OCI-LY3 (cell line): ENCODE measurements around the gene SNAP47.

Experiments used
- H2AFZ ChIP-seq: fragments of 200-600, 300-600 bp; shearing (Covaris generic); 2 replicates; pipeline ENCODE4 v1.6.0; 2014; ENCODE audit warnings: antibody characterized with exemption, low read depth, low read length
- H3K27ac ChIP-seq: fragments of 200-600, 300-600 bp; sonication (generic); 2 replicates; pipeline ENCODE4 v1.5.1; 2014; ENCODE audit warnings: mild to moderate bottlenecking, low read length, moderate library complexity, mixed read lengths
- H3K27me3 ChIP-seq: fragments of 200-600, 300-600 bp; sonication (generic); 2 replicates; pipeline ENCODE4 v1.6.1; 2014; ENCODE audit warnings: low read depth, low read length, mixed read lengths
- H3K36me3 ChIP-seq: fragments of 200-600, 300-600 bp; sonication (generic); replicated peaks from 2 replicates; pipeline ENCODE3; 2014; ENCODE audit warnings: low read depth, low read length, mixed read lengths
- H3K4me1 ChIP-seq: fragments of 300-600, 200-600 bp; sonication (generic); 2 replicates; pipeline ENCODE4 v1.6.1; 2014; ENCODE audit warnings: low read length, mixed read lengths
- H3K4me2 ChIP-seq: fragments of 200-600, 300-600 bp; sonication (generic); 2 replicates; pipeline ENCODE4 v1.6.1; 2014; ENCODE audit warnings: low read length, mixed read lengths
- H3K4me3 ChIP-seq: fragments of 300-600, 200-600 bp; sonication (generic); 2 replicates; pipeline ENCODE4 v1.5.1; 2014; ENCODE audit warnings: antibody characterized with exemption, mild to moderate bottlenecking, low read length, moderate library complexity
- H3K79me2 ChIP-seq: fragments of 300-600, 200-600 bp; shearing (Covaris generic); 2 replicates; pipeline ENCODE4 v1.6.1; 2014; ENCODE audit warnings: mild to moderate bottlenecking, low read length, mixed read lengths
- H3K9ac ChIP-seq: fragments of 300-600, 200-600 bp; shearing (Covaris generic); 2 replicates; pipeline ENCODE4 v1.6.0; 2014; ENCODE audit warnings: mild to moderate bottlenecking, low read length, moderate library complexity
- H3K9me3 ChIP-seq: fragments of 200-600, 300-600 bp; shearing (Covaris generic); 2 replicates; pipeline ENCODE4 v1.6.1; 2014; ENCODE audit warnings: low read length, mixed read lengths; ENCODE audit not compliant: insufficient read depth
- H4K20me1 ChIP-seq: fragments of 200-600, 300-600 bp; sonication (generic); 2 replicates; pipeline ENCODE4 v1.6.1; 2016; ENCODE audit warnings: low read length, mixed read lengths; ENCODE audit not compliant: insufficient read depth
- CTCF ChIP-seq: fragments of 200-600, 300-600 bp; sonication (generic); IDR thresholded peaks from 2 replicates; pipeline ENCODE4 v1.5.1; 2014; ENCODE audit warnings: antibody characterized with exemption, low read length, low read depth
- EZH2phosphoT487 ChIP-seq: fragments of 200-600 bp; shearing (Covaris generic); IDR thresholded peaks from 2 replicates; pipeline ENCODE4 v1.6.1; 2018; ENCODE audit warnings: antibody characterized with exemption, mixed run types, low read depth

SNAP47 gene

GRCh38 chr1:227809026-227809425 lies 73.8 kb downstream of the SNAP47 start:
- H3K9ac ChIP-seq, result no peak overlapping the region
- no peaks in the 10 kb centered on the region for H3K4me1 ChIP-seq
- H3K4me2 ChIP-seq, result no peak overlapping the region
- H2AFZ ChIP-seq, result no peak overlapping the region
- peaks cover 14% of the 10 kb centered on the region; the same call in 1 of the 2 replicates for H3K27me3 ChIP-seq
- H3K36me3 ChIP-seq, result no peaks in the 10 kb centered on the region
- TF ChIP-seq EZH2phosphoT487 (no peak), CTCF (no peak)
- H4K20me1 ChIP-seq, result no peaks in the 10 kb centered on the region
- no peaks in the 10 kb centered on the region for H3K79me2 ChIP-seq
- H3K27ac ChIP-seq, result no peak overlapping the region
- no peak overlapping the region for H3K4me3 ChIP-seq
- peaks cover 10% of the 10 kb centered on the region for H3K9me3 ChIP-seq

- Histone ChIP-seq H3K4me1 (no peaks in the 10 kb centered on the region), H3K79me2 (no peaks in the 10 kb centered on the region), H2AFZ (no peak overlapping the region), H4K20me1 (no peaks in the 10 kb centered on the region), H3K9me3 (peaks cover 4% of the 10 kb centered on the region), H3K4me3 (no peak overlapping the region), H3K27me3 (no peaks in the 10 kb centered on the region), H3K4me2 (no peak overlapping the region), H3K9ac (no peak overlapping the region), H3K27ac (no peak overlapping the region), H3K36me3 (no peaks in the 10 kb centered on the region)
- no peak for TF ChIP-seq CTCF
- no peak for TF ChIP-seq EZH2phosphoT487
Observed at GRCh38 chr1:227813962-227814361, 78.7 kb downstream of the SNAP47 start.

GRCh38 chr1:227815468-227816409 lies 80.5 kb downstream of the SNAP47 start, which contains the start of gene PRSS38:
Gene PRSS38, plus strand, starts transcription at chr1:227815675. Its CDS starts 42 bp downstream, at chr1:227815717.
- Histone ChIP-seq H3K79me2 (no peaks in the 10 kb centered on the region), H3K36me3 (no peaks in the 10 kb centered on the region), H3K27me3 (no peaks in the 10 kb centered on the region), H3K4me1 (no peaks in the 10 kb centered on the region), H3K27ac (no peak within 1 kb of the TSS), H3K4me3 (no peak within 1 kb of the TSS), H3K9me3 (peaks cover 4% of the 10 kb centered on the region), H2AFZ (no peak within 1 kb of the TSS), H3K4me2 (no peak within 1 kb of the TSS), H4K20me1 (no peaks in the 10 kb centered on the region), H3K9ac (no peak within 1 kb of the TSS)
- TF ChIP-seq CTCF (no peak), EZH2phosphoT487 (no peak)

GRCh38 chr1:227816750-227817446 lies 81.7 kb downstream of the SNAP47 start:
- no peak overlapping the region for H3K9ac ChIP-seq
- no peak overlapping the region for H3K4me2 ChIP-seq
- no peak overlapping the region for H2AFZ ChIP-seq
- H3K79me2 ChIP-seq, result no peaks in the 10 kb centered on the region
- TF ChIP-seq CTCF (no peak), EZH2phosphoT487 (no peak)
- H3K36me3 ChIP-seq, result no peaks in the 10 kb centered on the region
- H3K4me3 ChIP-seq, result no peak overlapping the region
- no peaks in the 10 kb centered on the region for H3K27me3 ChIP-seq
- H3K9me3 ChIP-seq, result peaks cover 4% of the 10 kb centered on the region
- no peaks in the 10 kb centered on the region for H3K4me1 ChIP-seq
- no peak overlapping the region for H3K27ac ChIP-seq
- no peaks in the 10 kb centered on the region for H4K20me1 ChIP-seq
